H1 (cell line): ENCODE measurements around the gene SH3BP2. TPM values are rescaled to one million over a fixed set of nuclear protein-coding genes. Genes with fewer than 3 reads are reported as not detected.

Source experiments
- CTCF ChIA-PET: fragments of 300-600 bp; sonication (Branson Sonifier 250); formaldehyde crosslinking; loops from one replicate; lab custom pipeline; 2021; ENCODE audit not compliant: partially characterized antibody; lab: Charles Lee
- POLR2A ChIA-PET: fragments of 300-600 bp; sonication (Branson Sonifier 250); formaldehyde crosslinking; loops from one replicate; lab custom pipeline; 2021; ENCODE audit warnings: inconsistent platforms; ENCODE audit not compliant: partially characterized antibody; lab: Charles Lee
- DNase-seq, 2 experiments: peaks; one replicate each; pipeline versions ENCODE4 v3.0.0 to v3.0.0-alpha.2; 2010 to 2022; ENCODE audit warnings: low spot score in 2 of 2, low read depth in 1 of 2, mixed read lengths in 1 of 2
- FAIRE-seq: peaks from 2 replicates; lab custom pipeline; 2011; peaks lifted over from hg19 to GRCh38; lab: Jason Lieb, UNC
- H2AFZ ChIP-seq: 2 replicates; pipeline ENCODE4 v1.8.1; 2012; ENCODE audit warnings: low read length, inconsistent platforms
- H2AK5ac ChIP-seq: 2 replicates; pipeline ENCODE4 v1.6.1; 2013; ENCODE audit warnings: low read depth, low read length
- H2BK120ac ChIP-seq: replicated peaks from 2 replicates; pipeline ENCODE3; 2013; ENCODE audit warnings: low read depth, low read length, inconsistent platforms
- H2BK12ac ChIP-seq: 2 replicates; pipeline ENCODE4 v1.6.1; 2013; ENCODE audit warnings: low read depth, low read length
- H2BK15ac ChIP-seq: 2 replicates; pipeline ENCODE4 v1.6.1; 2013; ENCODE audit warnings: low read length
- H2BK20ac ChIP-seq: 2 replicates; pipeline ENCODE4 v1.6.1; 2013; ENCODE audit warnings: low read length
- H2BK5ac ChIP-seq: 2 replicates; pipeline ENCODE4 v1.6.1; 2013; ENCODE audit warnings: low read depth, low read length
- H3K14ac ChIP-seq: 2 replicates; pipeline ENCODE4 v1.6.1; 2013; ENCODE audit warnings: inconsistent platforms; ENCODE audit not compliant: insufficient read length
- H3K18ac ChIP-seq: 2 replicates; pipeline ENCODE4 v1.6.1; 2013; ENCODE audit warnings: low read length; ENCODE audit errors: extremely low read depth
- H3K23ac ChIP-seq: 2 replicates; pipeline ENCODE4 v1.6.1; 2013; ENCODE audit warnings: inconsistent platforms; ENCODE audit not compliant: insufficient read length
- H3K23me2 ChIP-seq: 2 replicates; pipeline ENCODE4 v1.6.1; 2013; ENCODE audit warnings: low read depth, low read length
- H3K27ac ChIP-seq: 2 replicates; pipeline ENCODE4 v1.6.1; 2011; ENCODE audit warnings: low read depth, low read length, inconsistent platforms
- H3K27me3 ChIP-seq, 4 experiments: replicated peaks in 1 of 4; 1 replicate in 1 of 4; 2 replicates in 3 of 4; pipeline versions ENCODE4 v1.6.1 to v1.8.1; 2011 to 2013; ENCODE audit warnings: low read length in 3 of 4, mild to moderate bottlenecking in 3 of 4, inconsistent platforms in 2 of 4, mixed read lengths in 2 of 4, moderate library complexity in 1 of 4; ENCODE audit not compliant: control insufficient read depth in 3 of 4, insufficient read depth in 3 of 4; ENCODE audit errors: extremely low read depth in 1 of 4
- H3K36me3 ChIP-seq, 4 experiments: 2 replicates each; pipeline versions ENCODE4 v1.6.1 to v1.8.1; 2011 to 2013; ENCODE audit warnings: mild to moderate bottlenecking in 4 of 4, low read length in 3 of 4, moderate library complexity in 2 of 4, control low read depth in 1 of 4, inconsistent platforms in 1 of 4; ENCODE audit not compliant: insufficient read depth in 4 of 4, control insufficient read depth in 2 of 4
- H3K4ac ChIP-seq: replicated peaks from 2 replicates; pipeline ENCODE3; 2013; ENCODE audit warnings: low read length, low read depth, mixed read lengths, inconsistent platforms; ENCODE audit not compliant: insufficient read length
- H3K4me1 ChIP-seq, 4 experiments: replicated peaks in 1 of 4; 1 replicate in 1 of 4; 2 replicates in 3 of 4; pipeline versions ENCODE4 v1.6.1 to v1.8.1; 2011 to 2013; ENCODE audit warnings: low read length in 3 of 4, inconsistent platforms in 2 of 4, mixed read lengths in 1 of 4; ENCODE audit not compliant: insufficient read depth in 4 of 4, control insufficient read depth in 3 of 4
- H3K4me2 ChIP-seq, 2 experiments: 2 replicates each; pipeline versions ENCODE4 v1.6.1 to v1.8.1; 2011 to 2013; ENCODE audit warnings: low read depth in 2 of 2, low read length in 2 of 2, control low read depth in 1 of 2, inconsistent platforms in 1 of 2, mild to moderate bottlenecking in 1 of 2; ENCODE audit not compliant: insufficient read depth in 1 of 2
- H3K4me3 ChIP-seq, 4 experiments: fragments of 200-600, 300-600 bp in 1 of 4; sonication (generic), shearing (Covaris generic), sonication (Bioruptor Twin) in 1 of 4; 2 replicates each; pipeline versions ENCODE4 v1.5.1 to v1.8.1; 2011 to 2016; ENCODE audit warnings: low read length in 4 of 4, low read depth in 3 of 4, control low read depth in 2 of 4, inconsistent platforms in 2 of 4, mild to moderate bottlenecking in 2 of 4, mixed read lengths in 1 of 4, moderate library complexity in 1 of 4; ENCODE audit not compliant: insufficient read depth in 2 of 4; ENCODE audit errors: extremely low read depth in 1 of 4
- H3K56ac ChIP-seq: replicated peaks from 2 replicates; pipeline ENCODE3; 2013; ENCODE audit warnings: low read depth, mild to moderate bottlenecking, mixed read lengths, low read length, inconsistent platforms; ENCODE audit not compliant: insufficient read length
- H3K79me1 ChIP-seq: 2 replicates; pipeline ENCODE4 v1.6.1; 2013; ENCODE audit warnings: low read depth, low read length, control low read depth
- H3K79me2 ChIP-seq, 2 experiments: 2 replicates each; pipeline versions ENCODE4 v1.6.1 to v1.8.1; 2012 to 2013; ENCODE audit warnings: low read length in 2 of 2, mild to moderate bottlenecking in 2 of 2, inconsistent platforms in 1 of 2; ENCODE audit not compliant: insufficient read depth in 2 of 2, control insufficient read depth in 1 of 2
- H3K9ac ChIP-seq, 4 experiments: replicated peaks in 1 of 4; 1 replicate in 1 of 4; 2 replicates in 3 of 4; pipeline versions ENCODE4 v1.6.1 to v1.8.1; 2011 to 2013; ENCODE audit warnings: low read depth in 3 of 4, low read length in 3 of 4, control low read depth in 2 of 4, mild to moderate bottlenecking in 2 of 4, moderate library complexity in 2 of 4, inconsistent platforms in 1 of 4; ENCODE audit errors: extremely low read depth in 1 of 4
- H3K9me3 ChIP-seq, 2 experiments: 2 replicates each; pipeline versions ENCODE4 v1.6.1 to v1.8.1; 2012 to 2013; ENCODE audit warnings: mild to moderate bottlenecking in 2 of 2, moderate library complexity in 2 of 2, control low read depth in 1 of 2, inconsistent platforms in 1 of 2, low read depth in 1 of 2, low read length in 1 of 2, mixed read lengths in 1 of 2; ENCODE audit not compliant: insufficient read depth in 2 of 2
- H4K20me1 ChIP-seq, 2 experiments: replicated peaks in 1 of 2; 2 replicates each; pipeline versions ENCODE3 to v1.8.1; 2011 to 2013; ENCODE audit warnings: inconsistent platforms in 2 of 2, low read length in 2 of 2, mild to moderate bottlenecking in 1 of 2; ENCODE audit not compliant: insufficient read depth in 2 of 2, control insufficient read depth in 1 of 2
- H4K5ac ChIP-seq: 2 replicates; pipeline ENCODE4 v1.6.1; 2013; ENCODE audit warnings: low read length, low read depth, mixed read lengths, inconsistent platforms; ENCODE audit not compliant: insufficient read length
- H4K8ac ChIP-seq: 2 replicates; pipeline ENCODE4 v1.8.0; 2013; ENCODE audit warnings: mild to moderate bottlenecking, moderate library complexity, low read length, inconsistent platforms; ENCODE audit not compliant: insufficient read depth; ENCODE audit errors: extremely low read depth
- H4K91ac ChIP-seq: replicated peaks from 2 replicates; pipeline ENCODE3; 2013; ENCODE audit warnings: low read length, mixed read lengths, inconsistent platforms; ENCODE audit not compliant: insufficient read length
- ASH2L ChIP-seq: fragments of 200-600, 300-600 bp; sonication (generic); IDR thresholded peaks from one replicate; pipeline ENCODE4 v1.7.1; 2017; ENCODE audit warnings: low read length
- CHD1 ChIP-seq: IDR thresholded peaks from 2 replicates; pipeline ENCODE4 v1.6.1; 2012; ENCODE audit warnings: low read depth, low read length, improper control_type of control experiment
- CTBP2 ChIP-seq: IDR thresholded peaks from 2 replicates; pipeline ENCODE4 v1.7.0; 2011; ENCODE audit warnings: borderline replicate concordance, mild to moderate bottlenecking, moderate library complexity, mixed read lengths, low read length; ENCODE audit not compliant: insufficient read depth, insufficient read length
- GABPA ChIP-seq: IDR thresholded peaks from 2 replicates; pipeline ENCODE4 v1.6.1; 2011; ENCODE audit warnings: mild to moderate bottlenecking, low read length, moderate library complexity, borderline replicate concordance; ENCODE audit not compliant: insufficient read depth
- GTF2F1 ChIP-seq: IDR thresholded peaks from 2 replicates; pipeline ENCODE4 v1.6.1; 2012; ENCODE audit warnings: low read depth, low read length, improper control_type of control experiment, borderline replicate concordance
- HDAC6 ChIP-seq: IDR thresholded peaks from one replicate; pipeline ENCODE4 v1.7.1; 2012; ENCODE audit warnings: low read depth, mild to moderate bottlenecking, inconsistent platforms, low read length, moderate library complexity
- JUND ChIP-seq: IDR thresholded peaks from 2 replicates; pipeline ENCODE4 v1.6.1; 2011; ENCODE audit warnings: mild to moderate bottlenecking, improper control_type of control experiment, low read length
- NANOG ChIP-seq: IDR thresholded peaks from 2 replicates; pipeline ENCODE4 v1.6.1; 2011; ENCODE audit warnings: low read length, low read depth, mild to moderate bottlenecking, inconsistent platforms; ENCODE audit not compliant: insufficient read depth, poor library complexity, severe bottlenecking
- POLR2AphosphoS5 ChIP-seq: IDR thresholded peaks from 2 replicates; pipeline ENCODE4 v1.6.1; 2011; ENCODE audit warnings: low read depth, low read length
- RBBP5 ChIP-seq: IDR thresholded peaks from 2 replicates; pipeline ENCODE4 v1.7.1; 2012; ENCODE audit warnings: low read depth, mild to moderate bottlenecking, inconsistent platforms, low read length, moderate library complexity, borderline replicate concordance
- SIRT6 ChIP-seq: IDR thresholded peaks from one replicate; pipeline ENCODE4 v1.7.1; 2012; ENCODE audit warnings: low read length, inconsistent platforms
- TAF1 ChIP-seq: IDR thresholded peaks from 2 replicates; pipeline ENCODE4 v1.6.1; 2011; ENCODE audit warnings: mild to moderate bottlenecking, low read depth, low read length
- TCF12 ChIP-seq: IDR thresholded peaks from 2 replicates; pipeline ENCODE4 v1.6.1; 2011; ENCODE audit warnings: low read depth, mild to moderate bottlenecking, low read length
- YY1 ChIP-seq: IDR thresholded peaks from 2 replicates; pipeline ENCODE4 v1.6.1; 2011; ENCODE audit warnings: low read depth, mild to moderate bottlenecking, low read length
- whole genome bisulfite sequencing, 2 experiments: shearing (Covaris generic) in 1 of 2; methylation state at CpG; one replicate each; pipeline versions ENCODE4 v1.1.6 to v1.1.7; 2013 to 2015; ENCODE audit warnings: low lambda C conversion rate in 2 of 2, mixed read lengths in 2 of 2, inconsistent platforms in 1 of 2, low coverage in 1 of 2, missing lambda C conversion rate in 1 of 2; ENCODE audit not compliant: insufficient replicate concordance in 2 of 2, insufficient coverage in 1 of 2, insufficient read length in 1 of 2; ENCODE audit errors: extremely low coverage in 1 of 2, missing lambda C conversion rate in 1 of 2; 5-methylcytosine and 5-hydroxymethylcytosine counted together
- polyA plus RNA-seq, 7 experiments: library from polyadenylated mRNA; depleted of rRNA in 3 of 7; stranded (reverse) in 5 of 7; unstranded in 2 of 7; fragments of >200 nt in 5 of 7; fragments of 200-250 nt in 2 of 7; gene quantifications; 1 replicate in 5 of 7; 2 replicates in 1 of 7; 4 replicates in 1 of 7; pipeline versions ENCODE4 v1.2.1 to v1.2.3, GENCODE V29; 2011 to 2013; ENCODE audit warnings: missing spikeins in 2 of 7, mixed read lengths in 2 of 7
- total RNA-seq: library from RNA; stranded (reverse); fragmentation: NEBNext Ultra II Directional; extraction: Animal tissue kit (Norgen Biotek cat#: 25700); gene quantifications from 2 replicates; pipeline ENCODE4 v1.2.1, GENCODE V29; 2021

Gene SH3BP2
- total and polyA plus RNA-seq, 2 of the 8 experiments (the other 6 are each of a cell fraction or from before 2014, with no cell fraction given): 27.4 to 31.4 TPM

- Histone ChIP-seq H2BK15ac (0 out of 2 replicates have a peak overlapping the region, but pooled peaks have one; percentile 46), H3K4me2 (peak overlapping the region; percentile 35 to 74; a peak in 3 of 4 replicates), H3K9me3 (no peaks in the 10 kb centered on the region), H3K23me2 (no peaks in the 10 kb centered on the region; the same call in 1 of the 2 replicates), H3K79me2 (no peaks in the 10 kb centered on the region), H2AFZ (0 out of 2 replicates have a peak overlapping the region, but pooled peaks have one; percentile 36), H2AK5ac (no peak overlapping the region), H2BK20ac (0 out of 2 replicates have a peak overlapping the region, but pooled peaks have one; percentile 61), H2BK5ac (no peak overlapping the region), H3K27ac (no peak overlapping the region), H4K20me1 (no peaks in the 10 kb centered on the region), H4K5ac (peak overlapping the region; percentile 68), H3K4me3 (peak overlapping the region; percentile 25 to 61 (median 39)), H4K8ac (peak overlapping the region; percentile 54; the same call in 1 of the 2 replicates), H2BK120ac (no peak overlapping the region), H3K23ac (no peak overlapping the region), H3K56ac (no peak overlapping the region), H3K4me1 (peaks cover 0 to under 1% (median under 1%) of the 10 kb centered on the region in 4 experiments; a peak in 3 of 7 replicates), H4K91ac (peak overlapping the region; percentile 88), H3K9ac (no peak overlapping the region; a peak in 1 of 7 replicates), H3K36me3 (no peaks in the 10 kb centered on the region), H3K14ac (no peak overlapping the region), H3K4ac (no peak overlapping the region), H3K79me1 (no peaks in the 10 kb centered on the region), H3K18ac (peak overlapping the region; percentile 60), H2BK12ac (peak overlapping the region; percentile 75; the same call in 1 of the 2 replicates), H3K27me3 (peaks cover 0 to 2% (median under 1%) of the 10 kb centered on the region in 4 experiments; a peak in 1 of 7 replicates)
- FAIRE-seq: no peak
- ChIA-PET POLR2A (interaction anchor here (1.0 to 6.7 kb wide), 10 partner anchors 15 to 180 kb away, joined by 3 to 29 read pairs (median 4); no protein-coding TSS in a partner anchor), CTCF (interaction anchor here (0.6 to 2.5 kb wide), 29 partner anchors 10 to 200 kb away, joined by 3 to 10 read pairs (median 3); partner anchors contain the start of genes GRK4 and NOP14)
- DNase-seq: no peak
- 61% methylated on average over 22 of the region's 23 CpGs; no CpG with 5 or more reads in 1 of the 2 experiments for WGBS, 2 experiments
- TF ChIP-seq GABPA (no peak), TCF12 (no peak), YY1 (no peak), ASH2L (no peak), SIRT6 (no peak), JUND (no peak), HDAC6 (no peak), CHD1 (no peak), TAF1 (no peak), RBBP5 (no peak), POLR2AphosphoS5 (no peak), GTF2F1 (no peak), NANOG (no peak), CTBP2 (no peak)
Measured at GRCh38 chr4:2763511-2763967, 29.3 kb upstream of the SH3BP2 start.
